Panc1 (cell line): ENCODE results near the gene IFT122. TPM values are rescaled to one million over a fixed set of nuclear protein-coding genes. Genes with fewer than 3 reads are reported as not detected.

Source experiments
- ATAC-seq: fragments of 200-7000 bp; cut with Tn5 transposase; 2 replicates; pipeline ENCODE4 v1.9.1; 2020; ENCODE audit warnings: mild to moderate bottlenecking, moderate library complexity
- BruUV-seq: library from RNA; stranded (reverse); fragments of 400-500 nt; replicated peaks from 2 replicates; lab custom pipeline; 2021; lab: Mats Ljungman, UMichigan
- CTCF ChIA-PET: fragments of 300-600 bp; sonication (Branson Sonifier 250); formaldehyde crosslinking; loops from one replicate; lab custom pipeline; 2022; ENCODE audit warnings: antibody characterized with exemption; lab: Charles Lee
- POLR2A ChIA-PET: fragments of 300-600 bp; sonication (Branson Sonifier 250); formaldehyde crosslinking; loops from one replicate; lab custom pipeline; 2022; ENCODE audit warnings: antibody characterized with exemption; lab: Charles Lee
- DNase-seq: peaks from one replicate; pipeline ENCODE4 v3.0.0-alpha.2; 2010; ENCODE audit warnings: low read depth, low spot score
- H3K27ac ChIP-seq: 2 replicates; pipeline ENCODE4 v1.5.1; 2011; ENCODE audit warnings: mild to moderate bottlenecking, low read length, inconsistent platforms
- H3K27me3 ChIP-seq: fragments of 200-500 bp; sonication (Bioruptor generic); 2 replicates; pipeline ENCODE4 v1.6.0; 2014; ENCODE audit warnings: low read length, inconsistent platforms; ENCODE audit not compliant: control insufficient read depth, insufficient read depth
- H3K36me3 ChIP-seq: fragments of 200-500 bp; sonication (Bioruptor generic); 2 replicates; pipeline ENCODE4 v1.5.1; 2014; ENCODE audit warnings: inconsistent platforms, mild to moderate bottlenecking, low read length, moderate library complexity; ENCODE audit not compliant: control insufficient read depth, insufficient read depth
- H3K4me1 ChIP-seq: 2 replicates; pipeline ENCODE4 v1.5.1; 2011; ENCODE audit warnings: inconsistent platforms, mild to moderate bottlenecking, low read length, moderate library complexity; ENCODE audit not compliant: control insufficient read depth, insufficient read depth
- H3K4me3 ChIP-seq, 2 experiments: 2 replicates each; pipeline ENCODE4 v1.5.1; 2011 to 2012; ENCODE audit warnings: low read depth in 2 of 2, low read length in 2 of 2, mild to moderate bottlenecking in 2 of 2, inconsistent platforms in 1 of 2, moderate library complexity in 1 of 2
- H3K9me3 ChIP-seq: fragments of 200-500 bp; sonication (Bioruptor generic); 2 replicates; pipeline ENCODE4 v1.5.1; 2014; ENCODE audit warnings: low read depth, mild to moderate bottlenecking, inconsistent platforms, low read length, moderate library complexity; ENCODE audit not compliant: control insufficient read depth, insufficient read depth
- POLR2AphosphoS5 ChIP-seq: IDR thresholded peaks from 2 replicates; pipeline ENCODE4 v1.6.1; 2012; ENCODE audit warnings: mild to moderate bottlenecking, low read depth, low read length, moderate library complexity
- SIN3A ChIP-seq: IDR thresholded peaks from 2 replicates; pipeline ENCODE4 v1.6.1; 2012; ENCODE audit warnings: low read depth, mild to moderate bottlenecking, low read length, moderate library complexity, borderline replicate concordance; ENCODE audit not compliant: insufficient read depth
- TCF7L2 ChIP-seq: IDR thresholded peaks from 2 replicates; pipeline ENCODE4 v1.6.1; 2011; ENCODE audit warnings: mild to moderate bottlenecking, low read depth, low read length, inconsistent platforms
- in situ Hi-C: cut with HindIII; loops from 2 replicates; pipeline ENCODE4 v1.10.0; 2016; ENCODE audit warnings: low sequenced_read_pairs, low pct_unique_long_range_greater_than_20kb
- intact Hi-C: fragments of 100-400 bp; cut with micrococcal nuclease; formaldehyde crosslinking; loops from one replicate; pipeline ENCODE4 v1.10.0; 2022; ENCODE audit not compliant: unreplicated experiment
- total RNA-seq: library from RNA; stranded (reverse); gene quantifications from one replicate; pipeline ENCODE4 v1.2.1, GENCODE V29; 2021; ENCODE audit not compliant: unreplicated experiment
- TF ChIP-seq, protein P1 (sequence below), 2 experiments: IDR thresholded peaks; 2 replicates each; pipeline ENCODE4 v1.6.1; 2011 to 2012; ENCODE audit warnings: low read depth in 2 of 2, control low read depth in 1 of 2, low read length in 1 of 2, mild to moderate bottlenecking in 1 of 2, moderate library complexity in 1 of 2; ENCODE audit not compliant: insufficient read depth in 1 of 2
- TF ChIP-seq, protein P2 (sequence below): fragments of 450-650 bp; IDR thresholded peaks from 2 replicates; pipeline ENCODE4 v1.5.1; 2017; ENCODE audit warnings: mild to moderate bottlenecking

IFT122 gene
- total RNA-seq, 1 experiment from 2014 or later: 52.4 TPM

DNA sequence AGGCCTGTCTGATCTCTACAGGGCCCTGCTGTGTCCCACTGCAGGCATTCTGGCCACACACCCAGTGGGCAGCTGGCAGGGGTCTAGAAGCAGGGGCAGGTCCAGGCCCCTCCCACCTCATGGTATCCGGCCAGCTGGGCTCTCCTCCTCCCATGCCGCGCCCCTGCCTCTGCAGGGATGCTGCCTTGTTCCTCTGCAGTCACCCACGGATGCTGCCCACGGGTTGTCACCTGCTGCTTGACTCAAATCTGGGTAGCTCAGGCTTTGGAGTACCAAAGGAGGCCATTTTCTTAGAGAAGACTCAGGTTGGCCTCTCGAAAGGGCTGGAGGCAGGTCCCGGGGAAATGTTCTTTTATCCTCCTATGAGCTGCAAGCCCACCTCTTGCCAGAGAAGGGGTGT is 36.6 kb upstream of the IFT122 start:
- BruUV-seq: no TSS peak
- in situ Hi-C loops: no loop called here
- intact Hi-C loops: no loop called here
- Histone ChIP-seq H3K27ac (no peak overlapping the region), H3K36me3 (peaks cover 2% of the 10 kb centered on the region; the same call in 1 of the 2 replicates), H3K4me1 (no peaks in the 10 kb centered on the region), H3K4me3 (no peak overlapping the region), H3K27me3 (no peaks in the 10 kb centered on the region), H3K9me3 (no peaks in the 10 kb centered on the region)
- DNase-seq (no peak), ATAC-seq (no peak)
- ChIA-PET POLR2A (no interaction called here), CTCF (no interaction called here)
- TF ChIP-seq POLR2AphosphoS5 (no peak), TCF7L2 (no peak), SIN3A (no peak)
- TF ChIP-seq, protein P1, sequence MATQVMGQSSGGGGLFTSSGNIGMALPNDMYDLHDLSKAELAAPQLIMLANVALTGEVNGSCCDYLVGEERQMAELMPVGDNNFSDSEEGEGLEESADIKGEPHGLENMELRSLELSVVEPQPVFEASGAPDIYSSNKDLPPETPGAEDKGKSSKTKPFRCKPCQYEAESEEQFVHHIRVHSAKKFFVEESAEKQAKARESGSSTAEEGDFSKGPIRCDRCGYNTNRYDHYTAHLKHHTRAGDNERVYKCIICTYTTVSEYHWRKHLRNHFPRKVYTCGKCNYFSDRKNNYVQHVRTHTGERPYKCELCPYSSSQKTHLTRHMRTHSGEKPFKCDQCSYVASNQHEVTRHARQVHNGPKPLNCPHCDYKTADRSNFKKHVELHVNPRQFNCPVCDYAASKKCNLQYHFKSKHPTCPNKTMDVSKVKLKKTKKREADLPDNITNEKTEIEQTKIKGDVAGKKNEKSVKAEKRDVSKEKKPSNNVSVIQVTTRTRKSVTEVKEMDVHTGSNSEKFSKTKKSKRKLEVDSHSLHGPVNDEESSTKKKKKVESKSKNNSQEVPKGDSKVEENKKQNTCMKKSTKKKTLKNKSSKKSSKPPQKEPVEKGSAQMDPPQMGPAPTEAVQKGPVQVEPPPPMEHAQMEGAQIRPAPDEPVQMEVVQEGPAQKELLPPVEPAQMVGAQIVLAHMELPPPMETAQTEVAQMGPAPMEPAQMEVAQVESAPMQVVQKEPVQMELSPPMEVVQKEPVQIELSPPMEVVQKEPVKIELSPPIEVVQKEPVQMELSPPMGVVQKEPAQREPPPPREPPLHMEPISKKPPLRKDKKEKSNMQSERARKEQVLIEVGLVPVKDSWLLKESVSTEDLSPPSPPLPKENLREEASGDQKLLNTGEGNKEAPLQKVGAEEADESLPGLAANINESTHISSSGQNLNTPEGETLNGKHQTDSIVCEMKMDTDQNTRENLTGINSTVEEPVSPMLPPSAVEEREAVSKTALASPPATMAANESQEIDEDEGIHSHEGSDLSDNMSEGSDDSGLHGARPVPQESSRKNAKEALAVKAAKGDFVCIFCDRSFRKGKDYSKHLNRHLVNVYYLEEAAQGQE (IDR thresholded peaks at IDR 0.05; ENCODE audit: insufficient read depth in 1 of 2, low read depth in 2 of 2, low read length in 1 of 2): no peak
- TF ChIP-seq, protein P2, sequence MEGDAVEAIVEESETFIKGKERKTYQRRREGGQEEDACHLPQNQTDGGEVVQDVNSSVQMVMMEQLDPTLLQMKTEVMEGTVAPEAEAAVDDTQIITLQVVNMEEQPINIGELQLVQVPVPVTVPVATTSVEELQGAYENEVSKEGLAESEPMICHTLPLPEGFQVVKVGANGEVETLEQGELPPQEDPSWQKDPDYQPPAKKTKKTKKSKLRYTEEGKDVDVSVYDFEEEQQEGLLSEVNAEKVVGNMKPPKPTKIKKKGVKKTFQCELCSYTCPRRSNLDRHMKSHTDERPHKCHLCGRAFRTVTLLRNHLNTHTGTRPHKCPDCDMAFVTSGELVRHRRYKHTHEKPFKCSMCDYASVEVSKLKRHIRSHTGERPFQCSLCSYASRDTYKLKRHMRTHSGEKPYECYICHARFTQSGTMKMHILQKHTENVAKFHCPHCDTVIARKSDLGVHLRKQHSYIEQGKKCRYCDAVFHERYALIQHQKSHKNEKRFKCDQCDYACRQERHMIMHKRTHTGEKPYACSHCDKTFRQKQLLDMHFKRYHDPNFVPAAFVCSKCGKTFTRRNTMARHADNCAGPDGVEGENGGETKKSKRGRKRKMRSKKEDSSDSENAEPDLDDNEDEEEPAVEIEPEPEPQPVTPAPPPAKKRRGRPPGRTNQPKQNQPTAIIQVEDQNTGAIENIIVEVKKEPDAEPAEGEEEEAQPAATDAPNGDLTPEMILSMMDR: no peak

DNA sequence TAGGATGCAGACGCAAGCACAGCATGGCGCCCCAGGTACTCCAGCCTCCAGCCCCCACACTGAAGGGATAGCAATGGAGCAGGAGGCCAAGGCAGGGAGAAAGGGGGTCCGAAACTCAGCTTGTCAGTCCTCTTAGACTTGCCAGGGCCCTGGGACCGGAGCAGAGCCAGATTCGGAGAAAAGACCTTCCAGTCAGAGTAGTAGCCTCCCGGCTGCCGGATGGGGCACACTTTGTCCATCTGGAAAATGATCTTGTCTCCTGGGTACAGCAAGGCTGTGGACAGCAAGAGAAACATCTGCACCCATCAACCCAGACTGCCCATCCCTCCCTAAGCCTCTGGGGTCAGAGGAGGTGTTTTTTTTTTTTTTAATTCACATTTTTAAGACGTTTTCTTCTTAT is 35.9 kb upstream of the IFT122 start:
- TF ChIP-seq, protein P2: no peak
- TF ChIP-seq, protein P1 (IDR thresholded peaks at IDR 0.05; ENCODE audit: insufficient read depth in 1 of 2, low read depth in 2 of 2, low read length in 1 of 2): no peak
- no peak for TF ChIP-seq POLR2AphosphoS5
- TF ChIP-seq SIN3A: no peak
- TF ChIP-seq TCF7L2: no peak
- H3K27ac ChIP-seq: no peak overlapping the region
- CTCF ChIA-PET: no interaction called here

More for the DNA sequence above, 35.9 kb upstream of the IFT122 start:
- BruUV-seq: no TSS peak
- intact Hi-C loops (no loop called here), in situ Hi-C loops (no loop called here)
- no peaks in the 10 kb centered on the region for H3K36me3 ChIP-seq
- no peaks in the 10 kb centered on the region for H3K9me3 ChIP-seq
- no peak for DNase-seq
- no peak for ATAC-seq
- no peaks in the 10 kb centered on the region for H3K4me1 ChIP-seq
- H3K4me3 ChIP-seq: no peak overlapping the region
- no peaks in the 10 kb centered on the region for H3K27me3 ChIP-seq
- POLR2A ChIA-PET: no interaction called here
